Astrocyte of the spinal cord (primary cell): ENCODE measurements around the gene CENPT.

ENCODE experiments used
- DNase-seq: peaks from one replicate; pipeline ENCODE4 v3.0.0; 2011; ENCODE audit warnings: low read depth, low spot score
- H3K4me3 ChIP-seq: 2 replicates; pipeline ENCODE4 v1.5.1; 2011; ENCODE audit warnings: low read depth, mild to moderate bottlenecking, low read length, moderate library complexity
- in situ Hi-C: cut with HindIII; loops from 2 replicates; pipeline ENCODE4 v1.10.0; 2017; ENCODE audit warnings: low sequenced_read_pairs
- TF ChIP-seq, protein P1 (sequence below): IDR thresholded peaks from 2 replicates; pipeline ENCODE4 v1.5.1; 2012; ENCODE audit warnings: low read depth, mild to moderate bottlenecking, low read length, inconsistent platforms

The CENPT gene

DNA sequence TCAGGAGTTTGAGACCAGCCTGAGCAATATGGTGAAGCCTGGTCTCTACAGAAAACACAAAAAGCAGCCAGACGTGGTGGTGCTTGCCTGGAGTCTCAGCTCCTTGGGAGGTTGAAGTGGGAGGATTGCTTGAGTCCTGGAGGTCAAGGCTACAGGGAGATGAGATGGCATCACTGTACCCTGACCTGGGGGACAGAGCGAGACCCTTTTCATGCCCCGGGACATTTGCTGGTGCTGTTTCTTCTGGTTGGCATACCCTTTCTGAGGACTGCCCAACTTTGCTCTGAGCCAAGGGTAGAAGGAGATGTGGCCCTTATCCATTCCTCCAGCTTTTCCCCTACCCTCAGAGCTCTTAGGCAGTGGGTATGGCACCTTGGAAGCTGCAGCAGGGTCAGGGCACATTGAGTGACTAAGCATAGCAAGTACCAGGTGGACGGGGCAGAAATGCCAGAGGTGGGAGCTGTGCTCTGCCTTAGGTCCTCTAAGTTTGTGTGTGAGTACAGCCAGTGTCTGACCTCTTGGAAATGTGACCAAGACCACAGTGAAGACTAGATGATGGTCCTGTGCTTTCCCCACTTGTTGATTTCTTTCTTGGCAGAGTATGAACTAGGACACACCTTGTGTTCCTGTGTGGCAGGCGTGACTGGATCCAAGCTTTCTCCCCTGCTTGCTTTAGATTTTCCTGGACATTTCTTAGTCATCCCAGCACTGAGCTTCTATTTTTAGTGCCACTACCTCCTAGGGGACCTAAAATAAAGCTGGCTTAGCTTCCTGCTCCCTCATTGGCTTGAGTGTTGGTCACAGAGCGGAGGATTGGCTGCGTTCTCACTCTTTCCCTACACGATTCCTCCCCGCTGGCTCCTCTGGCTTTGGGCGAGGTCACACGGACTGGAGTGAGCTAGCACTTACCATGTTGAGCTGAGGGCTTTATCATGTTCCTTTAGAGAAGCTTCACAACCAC, 15.4 kb upstream of the CENPT start:
- peak; percentile 69 for DNase-seq
- in situ Hi-C loops: no loop called here
- TF ChIP-seq, protein P1, sequence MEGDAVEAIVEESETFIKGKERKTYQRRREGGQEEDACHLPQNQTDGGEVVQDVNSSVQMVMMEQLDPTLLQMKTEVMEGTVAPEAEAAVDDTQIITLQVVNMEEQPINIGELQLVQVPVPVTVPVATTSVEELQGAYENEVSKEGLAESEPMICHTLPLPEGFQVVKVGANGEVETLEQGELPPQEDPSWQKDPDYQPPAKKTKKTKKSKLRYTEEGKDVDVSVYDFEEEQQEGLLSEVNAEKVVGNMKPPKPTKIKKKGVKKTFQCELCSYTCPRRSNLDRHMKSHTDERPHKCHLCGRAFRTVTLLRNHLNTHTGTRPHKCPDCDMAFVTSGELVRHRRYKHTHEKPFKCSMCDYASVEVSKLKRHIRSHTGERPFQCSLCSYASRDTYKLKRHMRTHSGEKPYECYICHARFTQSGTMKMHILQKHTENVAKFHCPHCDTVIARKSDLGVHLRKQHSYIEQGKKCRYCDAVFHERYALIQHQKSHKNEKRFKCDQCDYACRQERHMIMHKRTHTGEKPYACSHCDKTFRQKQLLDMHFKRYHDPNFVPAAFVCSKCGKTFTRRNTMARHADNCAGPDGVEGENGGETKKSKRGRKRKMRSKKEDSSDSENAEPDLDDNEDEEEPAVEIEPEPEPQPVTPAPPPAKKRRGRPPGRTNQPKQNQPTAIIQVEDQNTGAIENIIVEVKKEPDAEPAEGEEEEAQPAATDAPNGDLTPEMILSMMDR: no peak
- H3K4me3 ChIP-seq: no peak overlapping the region

DNA sequence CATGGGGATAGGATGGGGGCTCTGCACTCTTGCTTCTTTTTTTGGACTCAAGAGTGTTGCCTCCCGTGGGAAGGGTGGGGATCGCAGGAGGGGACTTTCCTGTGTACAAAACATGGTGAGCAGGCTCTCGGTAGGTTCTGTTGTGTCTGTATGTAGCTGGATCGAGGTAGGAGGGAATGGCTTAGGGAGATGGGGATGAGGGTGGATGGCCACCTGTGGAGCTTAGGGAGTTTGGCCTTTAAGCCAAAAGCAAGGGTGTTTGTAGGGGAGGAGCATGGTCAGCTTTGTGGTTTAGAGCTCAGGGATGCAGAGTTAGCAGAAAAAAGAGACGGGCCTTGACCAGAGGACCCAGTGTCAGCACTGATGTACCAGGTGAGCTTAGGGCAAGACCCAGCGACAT, 14.4 kb upstream of the CENPT start:
- TF ChIP-seq, protein P1: no peak
- no peak for DNase-seq
- in situ Hi-C loops: no loop called here
- H3K4me3 ChIP-seq: no peak overlapping the region

DNA sequence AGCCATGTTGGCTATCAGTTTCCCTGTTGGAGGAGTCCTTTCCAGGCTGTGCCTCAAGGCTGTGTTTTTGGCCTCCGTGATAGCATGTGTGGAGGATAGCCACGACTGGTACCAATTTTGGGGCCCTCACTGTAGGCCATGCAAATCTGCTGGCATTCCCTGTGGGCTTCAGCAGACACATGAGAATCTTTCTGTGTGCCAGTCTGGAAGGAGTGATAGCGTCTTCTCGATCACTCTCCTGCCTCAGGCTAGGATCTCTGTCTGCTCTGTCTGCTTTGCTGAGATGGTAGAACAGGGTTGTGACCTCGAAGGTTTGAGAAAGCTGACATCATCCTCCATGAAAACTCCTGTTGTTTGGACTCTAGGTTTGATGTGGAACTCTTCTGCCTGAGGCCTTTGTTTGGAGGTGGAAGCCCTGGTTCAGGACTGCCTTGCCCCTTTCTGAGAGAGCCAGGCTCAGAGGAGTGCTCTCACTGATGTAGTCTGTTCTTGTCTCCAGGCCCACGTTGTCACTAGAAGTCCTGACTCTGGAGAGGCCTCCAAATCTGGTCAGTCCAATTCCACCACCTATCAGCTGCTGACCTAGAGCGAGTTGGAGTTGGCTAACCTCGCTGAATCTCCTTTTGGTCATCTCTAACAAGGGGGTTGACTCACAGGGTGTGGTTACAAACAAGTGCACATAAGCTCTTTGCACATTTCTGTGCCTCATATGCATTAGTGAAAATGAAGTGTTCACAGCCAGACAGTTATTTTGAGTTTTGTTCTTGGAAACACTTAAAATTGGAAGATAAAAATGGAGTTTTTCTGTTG, 13.3 kb upstream of the CENPT start:
- H3K4me3 ChIP-seq: no peak overlapping the region
- TF ChIP-seq, protein P1: no peak
- in situ Hi-C loops: no loop called here
- DNase-seq: no peak

DNA sequence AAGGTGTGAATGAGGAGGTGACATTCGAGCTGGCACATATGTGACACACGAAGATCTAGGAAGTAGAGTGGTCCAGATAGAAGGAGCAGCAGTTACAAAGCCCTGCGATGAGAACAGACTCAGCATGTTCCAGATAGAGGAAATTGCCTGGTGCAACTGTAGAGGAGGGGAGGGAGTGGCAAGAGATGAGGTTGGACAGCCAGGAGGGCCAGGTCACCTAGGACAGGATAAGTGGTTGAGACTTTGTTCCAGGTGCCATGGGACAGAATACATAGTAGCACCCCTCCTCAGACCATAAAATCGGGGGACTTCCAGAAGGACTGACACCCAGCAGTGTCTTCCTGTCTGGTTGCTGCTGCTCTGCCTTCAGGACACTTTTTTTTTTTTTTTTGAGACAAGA, 11.0 kb upstream of the CENPT start:
- H3K4me3 ChIP-seq: no peak overlapping the region
- TF ChIP-seq, protein P1: no peak
- in situ Hi-C loops: no loop called here

DNA sequence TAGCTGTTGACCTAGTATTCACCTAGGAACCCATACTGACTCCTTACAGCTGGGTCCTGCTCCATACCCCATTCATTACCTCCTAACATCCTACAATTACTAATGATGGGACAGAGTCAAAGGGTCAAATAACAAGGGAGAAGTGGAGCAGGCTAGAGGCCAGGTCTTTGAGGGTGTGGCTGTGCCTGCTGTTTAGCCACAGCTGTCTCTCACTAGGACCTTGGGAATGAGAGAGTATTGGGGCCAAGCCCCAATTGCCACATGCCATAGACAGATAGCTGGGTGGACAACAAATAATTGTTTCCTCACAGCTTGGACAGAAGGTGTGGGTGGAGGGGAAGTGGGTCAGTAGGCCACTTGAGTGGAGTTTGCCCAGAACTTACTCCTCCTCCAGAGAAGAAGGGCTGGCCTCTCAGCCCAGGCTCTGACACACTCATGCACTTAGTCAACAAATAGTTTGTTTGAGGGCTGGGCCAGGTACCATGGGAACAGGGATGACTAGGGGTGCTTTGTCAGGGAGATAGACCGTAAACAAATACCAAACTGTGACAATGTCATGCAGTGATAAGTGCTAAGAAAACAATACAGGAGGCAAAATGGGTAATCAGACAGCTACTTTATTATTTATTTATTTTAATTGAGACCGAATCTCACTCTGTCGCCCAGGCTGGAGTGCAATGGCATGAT, 10.2 kb upstream of the CENPT start:
- peak; percentile 91 for DNase-seq
- in situ Hi-C loops: no loop called here
- no peak overlapping the region for H3K4me3 ChIP-seq
- TF ChIP-seq, protein P1: no peak

More for the DNA sequence above, 11.0 kb upstream of the CENPT start:
- DNase-seq: no peak

DNA sequence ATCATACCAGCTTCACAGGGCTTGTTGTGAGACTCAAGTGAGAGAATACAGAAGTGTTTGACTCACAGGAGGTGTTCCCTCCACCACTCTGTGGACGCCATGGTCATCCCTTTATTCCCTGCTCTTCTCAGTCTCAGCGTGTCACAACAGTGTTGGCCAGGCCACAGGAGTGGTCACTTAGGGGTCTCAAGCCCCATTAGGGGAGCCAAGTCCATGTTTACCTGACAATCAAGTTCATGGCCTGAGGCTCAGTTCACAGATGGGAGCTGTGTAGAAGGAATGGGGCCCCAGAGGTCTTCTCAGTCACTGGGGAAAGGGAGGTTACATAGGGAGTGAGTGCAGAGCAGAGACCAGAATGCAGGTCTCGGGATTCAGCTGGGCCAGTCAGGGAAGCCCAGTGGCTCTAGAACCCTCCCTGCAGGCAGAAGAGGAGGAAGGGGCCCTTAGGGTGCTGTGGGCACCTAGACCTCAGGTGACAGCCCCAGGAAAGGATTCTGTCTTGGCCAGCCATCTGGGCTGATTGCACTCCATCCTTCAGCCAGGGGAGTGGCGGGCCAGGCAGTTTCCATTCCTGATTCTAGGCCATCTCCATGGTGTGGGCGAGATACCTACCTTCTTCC, 9.5 kb upstream of the CENPT start:
- no peak overlapping the region for H3K4me3 ChIP-seq
- TF ChIP-seq, protein P1: no peak
- in situ Hi-C loops: no loop called here
- DNase-seq: no peak
